ENCODE measurements around the gene KSR1. TPM values are rescaled to one million over a fixed set of nuclear protein-coding genes. Genes with fewer than 3 reads are reported as not detected.
"Not testable (repeated sequence)": the region's sequence is repeated elsewhere in the genome, so short reads cannot be mapped to it uniquely, and the experiment has no call there.

The KSR1 gene
- total RNA-seq, 1 experiment from 2014 or later: 41.7 TPM

GRCh38 chr17:27499451-27500265, 43.4 kb downstream of the KSR1 start:
- Histone ChIP-seq H3K36me3 (ENCODE audit: insufficient read depth, low read length, poor library complexity, severe bottlenecking) (no peaks in the 10 kb centered on the region), H3K27me3 (replicated peaks; ENCODE audit: insufficient read depth, low read depth, low read length, poor library complexity) (no peaks in the 10 kb centered on the region), H3K9me3 (ENCODE audit: low read depth, low read length, poor library complexity, severe bottlenecking) (no peaks in the 10 kb centered on the region), H3K4me1 (ENCODE audit: insufficient read depth, low read length, poor library complexity, severe bottlenecking) (peaks cover 7% of the 10 kb centered on the region), H3K4me3 (ENCODE audit: low read depth, low read length, poor library complexity, severe bottlenecking) (no peak overlapping the region), H3K27ac (ENCODE audit: low read depth, low read length, poor library complexity, severe bottlenecking) (no peak overlapping the region)
- CTCF ChIA-PET: no interaction called here
- DNase-seq (ENCODE audit: low spot score): no peak
- intact Hi-C loops (cut with micrococcal nuclease; ENCODE audit: unreplicated experiment): loop anchor here (5.0 kb wide), 1 partner anchor 52 kb away; no protein-coding TSS in a partner anchor
- POLR2A ChIA-PET (ENCODE audit: low non-redundant PET): no interaction called here
- no peak for TF ChIP-seq EZH2 (IDR thresholded peaks at IDR 0.05; ENCODE audit: borderline replicate concordance, low read depth, low read length, poor library complexity, severe bottlenecking)
- no peak for TF ChIP-seq CTCF (conservative IDR thresholded peaks at IDR 0.05; ENCODE audit: low read depth, low read length)
- no TSS peak for BruUV-seq (replicated peaks)

- intact Hi-C loops (cut with micrococcal nuclease; ENCODE audit: unreplicated experiment); DNase-seq (ENCODE audit: low spot score); H3K4me1 ChIP-seq (ENCODE audit: insufficient read depth, low read length, poor library complexity, severe bottlenecking); H3K27ac ChIP-seq (ENCODE audit: low read depth, low read length, poor library complexity, severe bottlenecking); H3K9me3 ChIP-seq (ENCODE audit: low read depth, low read length, poor library complexity, severe bottlenecking); BruUV-seq (replicated peaks); H3K27me3 ChIP-seq (replicated peaks; ENCODE audit: insufficient read depth, low read depth, low read length, poor library complexity); H3K36me3 ChIP-seq (ENCODE audit: insufficient read depth, low read length, poor library complexity, severe bottlenecking); H3K4me3 ChIP-seq (ENCODE audit: low read depth, low read length, poor library complexity, severe bottlenecking): not testable (repeated sequence)
- ChIA-PET POLR2A (ENCODE audit: low non-redundant PET) (interaction anchor here (0.7 kb wide), 1 partner anchor 73 kb away, joined by 3 read pairs; no protein-coding TSS in a partner anchor), CTCF (interaction anchor here (0.6 kb wide), 1 partner anchor 46 kb away, joined by 3 read pairs; no protein-coding TSS in a partner anchor)
Observed at GRCh38 chr17:27501338-27501737, 45.1 kb downstream of the KSR1 start.

- DNase-seq (ENCODE audit: low spot score): no peak
- peaks cover 4% of the 10 kb centered on the region for H3K4me1 ChIP-seq (ENCODE audit: insufficient read depth, low read length, poor library complexity, severe bottlenecking)
- H3K9me3 ChIP-seq (ENCODE audit: low read depth, low read length, poor library complexity, severe bottlenecking): no peaks in the 10 kb centered on the region
- CTCF ChIA-PET: no interaction called here
- intact Hi-C loops (cut with micrococcal nuclease; ENCODE audit: unreplicated experiment): no loop called here
- POLR2A ChIA-PET (ENCODE audit: low non-redundant PET): no interaction called here
- H3K27ac ChIP-seq (ENCODE audit: low read depth, low read length, poor library complexity, severe bottlenecking): no peak overlapping the region
- H3K36me3 ChIP-seq (ENCODE audit: insufficient read depth, low read length, poor library complexity, severe bottlenecking): no peaks in the 10 kb centered on the region
- BruUV-seq (replicated peaks): no TSS peak
- no peak overlapping the region for H3K4me3 ChIP-seq (ENCODE audit: low read depth, low read length, poor library complexity, severe bottlenecking)
- H3K27me3 ChIP-seq (replicated peaks; ENCODE audit: insufficient read depth, low read depth, low read length, poor library complexity): no peaks in the 10 kb centered on the region
- TF ChIP-seq CTCF (conservative IDR thresholded peaks at IDR 0.05; ENCODE audit: low read depth, low read length): no peak
- TF ChIP-seq EZH2 (IDR thresholded peaks at IDR 0.05; ENCODE audit: borderline replicate concordance, low read depth, low read length, poor library complexity, severe bottlenecking): no peak
Observed at GRCh38 chr17:27502526-27503324, 46.5 kb downstream of the KSR1 start.
